K562 treated with DMSO at 1 percent for 48 hours (cell line): ENCODE data around the gene CLEC2D. TPM values are rescaled to one million over a fixed set of nuclear protein-coding genes. Genes with fewer than 3 reads are reported as not detected.

ENCODE experiments used
- total RNA-seq: library from RNA; unstranded; fragments of 300-600 nt; gene quantifications from 2 replicates; pipeline ENCODE4 v1.2.3, GENCODE V29; 2022; ENCODE audit warnings: low replicate concordance; ENCODE audit errors: extremely low read depth

CLEC2D gene
- not detected in 2 replicates for total RNA-seq

GRCh38 chr12:9669534-9669933 lies at the start of gene CLEC2D:
CLEC2D (plus strand) TSS chr12:9669713; CDS start chr12:9669735, 22 bp downstream.

DNA sequence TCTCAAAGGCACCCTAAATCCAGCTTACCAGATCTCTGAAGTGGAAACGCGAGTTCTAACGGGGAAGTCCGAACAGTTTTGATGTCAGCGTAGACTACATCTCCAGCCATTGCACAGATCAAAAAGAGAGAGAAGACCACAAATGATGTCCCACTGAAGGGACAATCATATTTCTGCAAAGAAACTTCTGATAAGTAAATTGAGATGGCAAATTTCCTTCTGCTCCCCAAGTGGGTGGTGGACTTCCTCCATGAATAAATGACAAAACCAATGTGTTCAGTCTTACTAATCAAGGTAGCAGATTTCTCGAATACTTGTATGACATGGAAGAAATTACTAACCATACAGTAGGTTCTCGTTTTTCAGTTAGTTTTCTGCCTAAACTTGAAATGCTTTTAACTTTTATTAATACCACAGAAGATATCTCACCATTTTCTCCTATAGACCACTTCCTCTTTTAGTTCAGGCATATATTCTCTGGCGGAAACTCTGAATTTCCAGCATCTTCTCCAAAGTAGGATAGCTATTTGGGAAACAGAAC lies 63.5 kb downstream of the CLEC2D start, which contains the start of gene CLECL1:
TSS of gene CLECL1 (minus strand) at position 177 of the 541 bp plus-strand sequence.

Other genes with a start within 250 kb of the CLEC2D start
- not detected in 2 replicates for gene KLRB1, start 61.8 kb upstream of the CLEC2D start, total RNA-seq
- gene CLECL1, start 63.4 kb downstream of the CLEC2D start, total RNA-seq: not detected in 2 replicates
- not detected in 2 replicates for gene CD69, start 91.2 kb downstream of the CLEC2D start, total RNA-seq
- gene KLRF1, start 157.8 kb downstream of the CLEC2D start, total RNA-seq: not detected in 2 replicates
- not detected in 2 replicates for gene CLEC2B, start 199.6 kb downstream of the CLEC2D start, total RNA-seq
- not detected in 2 replicates for gene KLRF2, start 211.8 kb downstream of the CLEC2D start, total RNA-seq